Measurements from ENCODE around the gene DLGAP1.
"Not testable (repeated sequence)": the region's sequence is repeated elsewhere in the genome, so short reads cannot be mapped to it uniquely, and the experiment has no call there.

DLGAP1 gene

GRCh38 chr18:3624935-3625741 lies 830.0 kb downstream of the DLGAP1 start:
- no peak for DNase-seq (ENCODE audit: low spot score)

- no peak for DNase-seq (ENCODE audit: low spot score)
Observed at GRCh38 chr18:3624546-3624934, 830.6 kb downstream of the DLGAP1 start.

GRCh38 chr18:3623769-3624545 lies 831.1 kb downstream of the DLGAP1 start:
- DNase-seq (ENCODE audit: low spot score) = no peak

- no peak for DNase-seq (ENCODE audit: low spot score)
Observed at GRCh38 chr18:3620146-3621119, 834.7 kb downstream of the DLGAP1 start.

GRCh38 chr18:3619746-3620145 lies 835.4 kb downstream of the DLGAP1 start:
- DNase-seq (ENCODE audit: low spot score) = no peak

GRCh38 chr18:3619222-3619621 lies 835.9 kb downstream of the DLGAP1 start:
- DNase-seq (ENCODE audit: low spot score) = no peak

GRCh38 chr18:3616744-3617143 lies 838.4 kb downstream of the DLGAP1 start:
- DNase-seq (ENCODE audit: low spot score) = no peak

GRCh38 chr18:3616142-3616541 lies 839.0 kb downstream of the DLGAP1 start:
- no peak for DNase-seq (ENCODE audit: low spot score)

GRCh38 chr18:3615374-3615985 lies 839.6 kb downstream of the DLGAP1 start:
- DNase-seq (ENCODE audit: low spot score) = no peak

- DNase-seq (ENCODE audit: low spot score) = peak; percentile 72
Observed at GRCh38 chr18:3612315-3612714, 842.8 kb downstream of the DLGAP1 start.

- no peak for DNase-seq (ENCODE audit: low spot score)
Observed at GRCh38 chr18:3611313-3612090, 843.6 kb downstream of the DLGAP1 start.

GRCh38 chr18:3610813-3611212 lies 844.3 kb downstream of the DLGAP1 start:
- DNase-seq (ENCODE audit: low spot score) = no peak

GRCh38 chr18:3610188-3610708 lies 844.9 kb downstream of the DLGAP1 start:
- DNase-seq (ENCODE audit: low spot score) = no peak

- no peak for DNase-seq (ENCODE audit: low spot score)
Observed at GRCh38 chr18:3608488-3608887, 846.6 kb downstream of the DLGAP1 start.

GRCh38 chr18:3608099-3608453 lies 847.0 kb downstream of the DLGAP1 start:
- not testable (repeated sequence) for DNase-seq (ENCODE audit: low spot score)

- DNase-seq (ENCODE audit: low spot score) = no peak
Observed at GRCh38 chr18:3607309-3608098, 847.6 kb downstream of the DLGAP1 start.

GRCh38 chr18:3606863-3607262 lies 848.2 kb downstream of the DLGAP1 start:
- not testable (repeated sequence) for DNase-seq (ENCODE audit: low spot score)

- peak; percentile 41 for DNase-seq (ENCODE audit: low spot score)
Observed at GRCh38 chr18:3605954-3606443, 849.1 kb downstream of the DLGAP1 start.

GRCh38 chr18:3605486-3605952 lies 849.6 kb downstream of the DLGAP1 start:
- DNase-seq (ENCODE audit: low spot score) = peak; percentile 38

All from globus pallidus (tissue), 1 donor.